Fibroblast of mammary gland (primary cell): ENCODE data around the gene CALM1.

Source experiments
- DNase-seq: peaks from one replicate; pipeline ENCODE4 v3.0.0-alpha.2; 2010; ENCODE audit warnings: low read depth
- H3K4me3 ChIP-seq: 2 replicates; pipeline ENCODE4 v1.5.1; 2011; ENCODE audit warnings: low read depth, mild to moderate bottlenecking, low read length, moderate library complexity; ENCODE audit not compliant: control insufficient read depth
- TF ChIP-seq, protein P1 (sequence below): conservative IDR thresholded peaks from 2 replicates; pipeline ENCODE4 v1.5.1; 2011; ENCODE audit warnings: low read depth, low read length, inconsistent platforms; ENCODE audit not compliant: control insufficient read depth, insufficient read depth

Gene CALM1

GRCh38 chr14:90434370-90435020, 37.7 kb downstream of the CALM1 start:
- H3K4me3 ChIP-seq, result no peak overlapping the region
- TF ChIP-seq, protein P1, sequence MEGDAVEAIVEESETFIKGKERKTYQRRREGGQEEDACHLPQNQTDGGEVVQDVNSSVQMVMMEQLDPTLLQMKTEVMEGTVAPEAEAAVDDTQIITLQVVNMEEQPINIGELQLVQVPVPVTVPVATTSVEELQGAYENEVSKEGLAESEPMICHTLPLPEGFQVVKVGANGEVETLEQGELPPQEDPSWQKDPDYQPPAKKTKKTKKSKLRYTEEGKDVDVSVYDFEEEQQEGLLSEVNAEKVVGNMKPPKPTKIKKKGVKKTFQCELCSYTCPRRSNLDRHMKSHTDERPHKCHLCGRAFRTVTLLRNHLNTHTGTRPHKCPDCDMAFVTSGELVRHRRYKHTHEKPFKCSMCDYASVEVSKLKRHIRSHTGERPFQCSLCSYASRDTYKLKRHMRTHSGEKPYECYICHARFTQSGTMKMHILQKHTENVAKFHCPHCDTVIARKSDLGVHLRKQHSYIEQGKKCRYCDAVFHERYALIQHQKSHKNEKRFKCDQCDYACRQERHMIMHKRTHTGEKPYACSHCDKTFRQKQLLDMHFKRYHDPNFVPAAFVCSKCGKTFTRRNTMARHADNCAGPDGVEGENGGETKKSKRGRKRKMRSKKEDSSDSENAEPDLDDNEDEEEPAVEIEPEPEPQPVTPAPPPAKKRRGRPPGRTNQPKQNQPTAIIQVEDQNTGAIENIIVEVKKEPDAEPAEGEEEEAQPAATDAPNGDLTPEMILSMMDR, result no peak
- no peak for DNase-seq

DNA sequence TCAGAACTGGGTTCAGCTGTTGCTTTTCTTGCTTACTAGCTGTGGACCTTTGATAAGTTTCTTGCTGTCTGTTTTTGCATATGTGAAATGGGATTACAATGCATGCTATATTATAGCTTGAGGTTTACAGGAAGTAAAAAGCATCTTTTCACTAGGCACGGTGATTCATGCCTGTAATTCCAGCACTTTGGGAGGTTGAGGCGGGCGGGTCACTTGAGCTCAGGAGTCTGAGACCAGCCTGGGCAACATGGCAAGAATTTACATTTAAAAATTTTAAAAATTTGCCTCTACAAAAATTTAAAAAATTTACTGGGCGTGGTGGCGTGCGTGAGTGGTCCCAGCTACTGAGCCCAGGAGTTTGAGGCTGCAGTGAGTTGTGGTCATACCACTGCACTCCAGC, 42.0 kb downstream of the CALM1 start:
- TF ChIP-seq, protein P1, result no peak
- no peak overlapping the region for H3K4me3 ChIP-seq
- DNase-seq, result no peak

DNA sequence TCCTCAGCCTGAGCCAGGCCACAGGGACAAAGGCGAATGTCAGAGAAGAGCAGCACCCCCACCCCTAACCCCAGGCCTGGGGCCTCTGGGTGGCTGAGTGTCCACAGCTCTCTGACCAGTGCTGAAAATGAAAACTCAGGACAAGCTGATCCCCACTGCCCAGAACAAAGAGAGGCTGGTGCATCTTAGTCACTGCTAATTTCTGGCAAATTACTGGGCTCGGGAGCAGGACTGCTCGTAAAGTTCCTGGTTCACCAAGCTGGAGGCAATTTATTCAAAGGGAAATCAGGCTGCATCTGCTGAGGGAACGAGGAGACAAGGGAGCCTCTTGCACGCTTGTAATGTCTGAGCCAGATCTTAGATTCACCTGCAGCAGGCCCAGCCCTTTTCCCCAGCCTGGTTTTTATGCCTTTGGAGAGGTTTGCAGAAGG, 43.2 kb downstream of the CALM1 start:
- no peak overlapping the region for H3K4me3 ChIP-seq
- TF ChIP-seq, protein P1, result no peak
- no peak for DNase-seq

DNA sequence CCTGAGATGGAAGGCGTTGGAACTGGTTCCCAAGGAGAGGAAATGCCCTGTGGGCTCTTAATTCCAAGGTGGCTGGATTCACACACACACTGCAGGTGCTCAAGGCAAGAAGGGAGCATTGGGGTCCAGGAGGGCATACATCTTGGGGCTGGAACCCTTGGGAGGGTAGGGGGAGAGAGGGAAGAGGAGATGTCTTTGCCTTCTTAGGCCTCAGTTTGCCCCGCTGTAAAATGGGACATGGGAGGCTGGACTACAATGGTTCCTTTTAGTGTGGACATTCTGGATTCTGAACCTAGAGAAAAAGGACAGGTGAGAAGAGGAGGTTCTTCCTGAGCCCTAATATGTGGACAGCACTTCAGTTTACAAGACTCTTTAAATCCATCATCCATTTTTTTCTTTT, 43.8 kb downstream of the CALM1 start:
- no peak for DNase-seq
- no peak overlapping the region for H3K4me3 ChIP-seq
- TF ChIP-seq, protein P1, result no peak

DNA sequence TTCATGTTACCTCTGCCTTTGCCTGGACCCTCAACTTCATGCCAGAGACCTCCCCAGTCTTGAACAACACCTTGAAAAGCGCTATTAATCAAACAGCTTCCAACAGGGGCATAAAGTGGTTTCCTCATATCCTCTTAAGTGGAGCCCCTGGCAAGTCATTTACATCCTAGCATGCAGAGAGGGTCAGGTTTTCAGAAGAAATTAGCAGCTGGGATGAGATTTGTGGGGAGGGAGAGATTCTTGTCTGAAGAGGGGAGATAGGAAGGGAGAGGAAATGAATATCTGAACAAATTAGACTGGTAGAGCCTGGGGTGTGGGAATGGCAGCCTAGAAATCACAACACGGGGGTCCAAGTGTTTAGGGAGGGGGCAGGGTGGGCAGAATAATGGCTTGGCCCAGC, 45.6 kb downstream of the CALM1 start:
- DNase-seq, result no peak
- no peak overlapping the region for H3K4me3 ChIP-seq
- TF ChIP-seq, protein P1, result no peak

DNA sequence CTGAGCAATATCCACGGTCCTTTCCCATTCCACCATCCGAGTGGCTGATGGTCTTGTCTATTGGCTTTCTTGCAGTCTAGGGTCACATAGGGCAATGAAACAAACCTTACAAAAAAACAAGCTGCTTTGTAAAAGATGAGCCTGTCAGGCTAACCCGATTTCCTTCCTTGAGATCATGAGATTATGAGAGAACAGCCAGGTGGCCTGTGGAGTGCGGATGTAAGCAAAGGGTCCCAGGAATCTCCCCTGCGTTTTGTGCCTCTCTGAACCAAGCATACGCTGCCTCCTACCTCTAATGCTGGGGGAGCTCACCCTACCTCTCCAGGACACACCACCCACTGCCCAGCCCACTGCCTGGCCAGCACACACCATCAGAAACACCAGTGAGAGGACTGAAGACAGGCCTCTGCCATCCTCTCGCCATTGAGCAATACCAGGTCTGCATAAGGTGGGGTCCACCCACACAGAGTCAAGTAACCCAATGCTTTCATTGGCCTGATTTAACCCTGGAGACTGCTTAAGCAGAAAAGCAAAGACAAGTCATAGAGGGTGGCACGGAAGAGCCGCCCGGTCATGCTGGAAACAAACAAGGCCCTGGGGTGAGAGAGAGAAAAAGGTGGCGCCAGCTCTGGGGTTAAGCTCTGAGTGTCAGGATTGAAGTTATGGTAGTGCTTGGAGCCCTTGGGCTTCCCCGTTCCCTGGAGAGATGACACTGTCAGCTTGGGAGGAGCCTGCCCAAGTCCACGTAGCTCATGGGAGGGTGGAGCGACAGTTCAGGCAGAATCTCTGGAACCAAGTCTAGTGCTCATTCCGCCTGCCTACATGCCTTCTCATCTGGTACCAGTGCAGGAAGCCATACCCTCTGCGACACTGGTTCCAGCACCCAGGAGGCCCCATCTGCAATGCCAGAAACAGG, 46.6 kb downstream of the CALM1 start:
- H3K4me3 ChIP-seq, result no peak overlapping the region
- TF ChIP-seq, protein P1, result no peak
- no peak for DNase-seq
